ENCODE data around the gene ANKRD55.

GRCh38 chr5:56119050-56119449 lies 114.1 kb downstream of the ANKRD55 start:
- TF ChIP-seq CTCF (IDR thresholded peaks at IDR 0.05) (no peak), POLR2AphosphoS5 (IDR thresholded peaks at IDR 0.05) (no peak), POLR2A (IDR thresholded peaks at IDR 0.05) (no peak), EP300 (IDR thresholded peaks at IDR 0.05) (no peak)
